HG03175 (cell line): Measurements from ENCODE around the gene SLC22A5.
A peak's percentile ranks its signal among the peaks of the same experiment; 100 is the strongest.
"Not testable (repeated sequence)": the region's sequence is repeated elsewhere in the genome, so short reads cannot be mapped to it uniquely, and the experiment has no call there.

ENCODE experiments used
- ATAC-seq: cut with Tn5 transposase; IDR thresholded peaks from one replicate; pipeline ENCODE4 v1.9.1; 2021; ENCODE audit warnings: mild to moderate bottlenecking, moderate library complexity; ENCODE audit not compliant: unreplicated experiment

SLC22A5 gene

DNA sequence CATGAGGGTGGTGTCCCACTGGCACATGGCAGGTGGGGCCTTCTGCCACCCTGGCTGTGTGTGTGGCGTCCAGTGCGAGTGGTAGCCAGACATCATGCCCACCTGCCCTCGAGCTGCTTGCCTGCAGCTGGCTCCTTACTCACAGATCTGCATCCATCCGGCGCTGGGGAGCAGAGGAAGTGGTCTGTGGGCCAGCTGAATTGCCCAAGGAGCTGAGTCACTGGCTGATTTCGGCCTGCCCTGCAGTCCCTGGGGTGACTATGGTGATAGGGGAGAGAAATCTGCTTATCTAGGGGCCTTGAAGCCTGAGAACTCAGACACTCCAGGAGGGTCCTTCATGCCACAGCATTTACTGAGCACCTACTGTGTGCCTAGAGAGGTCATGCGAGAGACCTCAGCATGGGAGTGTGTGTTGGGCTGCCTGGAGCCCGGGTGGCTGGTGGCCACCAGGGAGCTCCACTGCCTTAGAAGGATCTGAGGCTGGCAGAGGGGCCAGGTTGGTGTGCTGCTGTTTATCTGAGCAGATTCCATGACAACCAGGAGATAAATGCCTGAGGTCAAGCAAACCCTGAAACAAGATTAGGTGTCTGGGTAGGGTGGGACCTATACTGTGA is 57.1 kb downstream of the SLC22A5 start:
- peak; percentile 47 for ATAC-seq

DNA sequence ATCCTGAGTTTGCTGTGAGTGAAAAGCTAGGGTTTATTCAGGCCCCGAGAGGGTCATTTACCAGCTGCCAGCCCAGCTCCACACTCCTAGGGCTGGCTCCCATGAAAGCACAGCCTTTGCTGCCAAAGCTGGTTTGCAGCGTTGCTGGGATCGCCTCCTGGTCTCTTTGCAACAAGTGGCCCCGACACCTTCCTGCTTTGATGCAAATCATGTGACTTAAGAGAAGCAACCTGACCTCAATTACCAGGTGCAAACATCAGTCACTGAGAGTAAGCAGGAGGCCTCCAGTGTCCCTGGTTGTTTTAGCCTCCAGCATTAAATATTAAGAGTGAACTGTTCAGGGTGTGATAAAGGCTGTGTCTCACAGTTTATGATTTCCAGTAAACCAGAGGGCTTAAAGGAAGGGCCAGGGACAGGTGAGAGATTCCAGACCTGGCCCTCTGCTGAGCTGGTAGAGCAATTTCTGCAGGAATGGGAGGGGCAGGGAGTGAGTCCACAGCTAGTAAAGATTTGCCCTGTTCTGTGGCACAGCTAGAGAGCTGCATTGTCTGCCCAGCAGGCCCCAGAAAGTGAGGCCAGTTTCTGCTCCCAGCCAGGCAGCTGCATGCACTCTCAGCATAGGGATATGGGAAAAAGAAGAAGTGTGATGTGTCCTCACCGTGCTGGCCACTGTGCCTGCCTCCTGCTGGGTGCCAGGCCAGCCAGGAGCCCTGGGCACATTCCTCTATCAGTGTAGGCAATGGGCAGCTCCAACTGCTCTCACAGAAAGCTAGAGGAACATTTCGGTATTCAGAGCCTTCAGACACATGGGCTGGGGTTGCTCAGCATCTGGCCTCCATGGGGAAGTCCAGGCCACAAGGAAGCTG is 58.0 kb downstream of the SLC22A5 start:
- no peak for ATAC-seq

DNA sequence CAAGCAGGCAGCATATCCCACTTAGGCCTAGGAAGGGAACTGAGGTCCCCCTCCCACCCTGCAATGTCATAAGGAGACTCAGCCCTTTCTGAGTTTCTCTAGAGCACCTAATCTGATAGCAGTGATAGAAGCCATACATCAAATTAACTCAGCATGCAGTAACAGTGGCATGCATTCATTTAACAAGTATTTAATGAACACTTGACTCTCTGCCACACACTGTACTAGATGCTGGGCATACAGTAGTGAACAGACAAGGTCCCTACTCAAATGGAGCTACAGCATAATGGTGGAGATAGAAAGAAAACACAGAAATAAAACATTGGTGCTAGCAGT is 58.6 kb downstream of the SLC22A5 start:
- no peak for ATAC-seq

DNA sequence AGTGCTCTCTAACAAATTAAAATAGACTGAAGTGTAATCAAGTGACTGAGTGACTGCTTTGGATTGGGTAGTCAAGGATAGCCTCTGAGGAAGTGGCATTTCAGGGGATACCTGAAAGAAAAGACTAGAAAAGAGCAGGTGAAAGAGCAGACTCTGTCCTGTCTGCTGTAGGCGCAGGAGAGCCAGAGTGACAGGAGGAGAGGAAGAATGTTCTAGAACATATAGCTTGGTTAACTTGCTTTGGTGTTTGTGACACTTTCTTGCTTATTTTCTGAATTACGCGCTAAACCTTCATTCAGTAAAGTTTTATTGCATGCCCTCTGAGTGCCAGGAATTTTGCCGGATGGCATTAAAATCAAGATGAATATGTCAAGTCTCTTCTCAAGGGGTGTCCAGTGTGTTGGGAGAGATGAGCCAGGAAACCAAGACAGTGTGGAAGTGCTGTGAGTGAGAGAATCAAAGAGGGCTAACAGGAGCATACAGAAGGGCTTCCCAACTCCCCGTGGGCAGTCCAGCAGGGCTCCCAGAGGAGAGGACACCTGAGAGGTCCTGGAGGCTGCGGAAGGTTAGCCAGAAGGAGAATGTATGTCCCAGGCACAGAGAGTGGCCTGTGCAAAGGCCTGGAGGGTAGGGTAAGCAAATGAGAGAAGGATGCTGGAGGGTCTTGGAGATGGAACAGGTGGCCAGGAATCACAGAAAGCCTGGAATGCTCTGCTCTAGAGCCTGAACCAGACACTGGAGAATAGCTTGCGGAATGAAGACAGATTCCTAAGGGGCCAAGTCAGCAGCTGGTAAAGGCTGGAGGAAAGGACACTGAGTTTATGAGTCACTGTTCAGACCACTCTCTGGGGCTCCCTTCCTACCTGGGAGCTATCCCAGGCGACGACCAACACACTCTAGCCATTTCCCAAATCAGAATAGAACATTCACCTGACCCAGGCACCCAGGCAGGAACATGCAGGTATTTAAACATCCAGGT is 59.3 kb downstream of the SLC22A5 start:
- ATAC-seq: no peak

DNA sequence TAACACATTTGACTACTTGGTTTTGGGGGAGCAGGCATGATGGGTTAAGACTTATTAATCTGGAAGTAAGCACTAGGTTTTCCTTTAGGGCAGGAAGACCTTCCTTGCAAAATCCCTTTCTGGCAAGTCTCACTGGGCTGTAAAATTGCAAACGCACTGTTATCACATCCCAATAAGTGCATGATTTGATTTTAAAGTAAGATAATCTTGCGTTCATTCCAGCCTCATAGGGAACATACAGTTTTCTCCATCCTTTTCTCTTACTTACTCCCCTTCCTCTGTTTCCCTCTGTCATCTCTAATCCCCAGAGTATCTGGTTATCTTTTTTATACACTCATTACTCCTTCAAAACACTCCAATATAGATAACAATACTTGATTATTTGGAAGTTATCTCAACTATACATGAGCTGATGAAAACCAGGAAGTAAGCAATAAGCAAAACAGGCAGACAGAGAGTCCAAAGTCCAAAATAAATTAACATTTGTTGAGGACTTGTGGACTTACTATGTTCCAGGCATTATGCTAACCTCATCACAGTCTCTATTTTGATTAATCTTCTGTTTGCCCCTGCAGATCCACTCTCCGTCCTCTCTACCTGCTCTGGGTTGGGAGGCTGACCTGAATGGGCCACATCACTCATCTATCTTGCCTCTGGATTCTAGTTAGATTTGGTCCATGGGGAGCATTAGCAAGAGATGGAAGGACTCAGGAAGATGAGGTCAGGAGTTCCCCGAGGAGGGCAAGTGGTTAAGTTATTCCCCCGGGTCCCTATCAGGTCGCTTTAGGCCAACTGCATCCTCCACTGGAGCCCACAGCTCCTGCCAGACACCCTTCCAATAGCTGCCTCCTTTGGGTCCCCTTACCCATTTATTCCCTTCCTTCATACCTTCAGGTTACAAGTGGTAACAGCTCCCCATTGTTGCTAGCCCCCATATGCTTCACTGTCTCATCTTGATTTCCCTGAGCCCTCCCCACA is 60.2 kb downstream of the SLC22A5 start:
- no peak for ATAC-seq

DNA sequence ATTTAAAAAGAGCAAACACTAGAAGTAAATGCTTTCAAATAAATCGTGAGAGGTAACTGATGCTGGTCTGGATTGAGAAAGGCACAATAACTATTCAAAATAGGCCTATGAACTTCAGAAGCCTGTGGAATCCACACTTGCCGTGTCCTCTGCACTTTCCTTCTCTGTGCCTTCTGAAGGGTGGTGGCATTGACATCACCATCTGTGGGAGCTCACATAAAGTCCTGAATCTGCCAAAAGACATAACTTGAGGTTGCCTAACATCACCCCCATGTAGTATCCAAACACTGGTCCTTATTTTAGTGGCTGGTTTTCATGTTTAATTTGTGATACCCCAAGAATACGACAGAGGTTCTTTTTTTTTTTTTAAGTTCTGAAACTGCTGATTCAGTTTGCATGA is 61.2 kb downstream of the SLC22A5 start:
- no peak for ATAC-seq

DNA sequence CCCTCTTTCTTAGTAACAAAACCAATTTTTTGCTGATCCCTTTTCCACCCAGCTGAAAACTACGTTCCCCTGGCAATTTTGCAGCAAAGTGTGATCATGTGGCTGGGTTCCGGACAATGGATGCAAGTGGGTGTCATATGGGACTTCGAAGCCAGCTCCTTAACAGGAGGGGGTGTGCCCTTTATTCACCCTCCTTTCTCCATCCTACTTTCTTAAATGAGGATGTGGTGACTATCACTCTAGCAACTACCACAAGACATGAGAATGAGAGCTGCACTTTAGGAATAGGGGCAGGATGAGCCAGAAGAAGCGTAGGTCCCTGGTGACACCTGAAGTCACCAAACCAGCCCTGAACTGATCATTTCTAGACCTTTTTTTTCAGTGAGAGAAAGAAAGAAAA is 62.1 kb downstream of the SLC22A5 start:
- ATAC-seq: no peak

DNA sequence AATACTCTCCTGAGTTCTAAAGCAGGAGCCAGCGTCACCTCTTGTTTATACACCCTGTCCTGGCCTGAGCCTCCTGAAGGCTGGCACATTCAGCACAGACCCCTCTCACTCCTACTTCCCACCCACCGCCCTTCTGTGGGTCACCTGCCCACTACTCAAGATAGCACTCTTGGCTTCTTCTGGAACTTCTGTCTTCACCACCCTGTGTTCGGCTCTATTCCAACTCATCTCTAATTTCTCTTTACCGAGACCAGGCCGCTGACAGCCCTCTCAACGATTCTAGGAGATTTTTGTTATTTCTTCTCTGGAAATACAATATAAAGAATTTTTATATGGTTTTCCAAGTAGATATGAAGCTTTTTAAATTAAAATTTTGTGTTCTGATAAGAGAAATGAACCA is 63.6 kb downstream of the SLC22A5 start:
- ATAC-seq: no peak

DNA sequence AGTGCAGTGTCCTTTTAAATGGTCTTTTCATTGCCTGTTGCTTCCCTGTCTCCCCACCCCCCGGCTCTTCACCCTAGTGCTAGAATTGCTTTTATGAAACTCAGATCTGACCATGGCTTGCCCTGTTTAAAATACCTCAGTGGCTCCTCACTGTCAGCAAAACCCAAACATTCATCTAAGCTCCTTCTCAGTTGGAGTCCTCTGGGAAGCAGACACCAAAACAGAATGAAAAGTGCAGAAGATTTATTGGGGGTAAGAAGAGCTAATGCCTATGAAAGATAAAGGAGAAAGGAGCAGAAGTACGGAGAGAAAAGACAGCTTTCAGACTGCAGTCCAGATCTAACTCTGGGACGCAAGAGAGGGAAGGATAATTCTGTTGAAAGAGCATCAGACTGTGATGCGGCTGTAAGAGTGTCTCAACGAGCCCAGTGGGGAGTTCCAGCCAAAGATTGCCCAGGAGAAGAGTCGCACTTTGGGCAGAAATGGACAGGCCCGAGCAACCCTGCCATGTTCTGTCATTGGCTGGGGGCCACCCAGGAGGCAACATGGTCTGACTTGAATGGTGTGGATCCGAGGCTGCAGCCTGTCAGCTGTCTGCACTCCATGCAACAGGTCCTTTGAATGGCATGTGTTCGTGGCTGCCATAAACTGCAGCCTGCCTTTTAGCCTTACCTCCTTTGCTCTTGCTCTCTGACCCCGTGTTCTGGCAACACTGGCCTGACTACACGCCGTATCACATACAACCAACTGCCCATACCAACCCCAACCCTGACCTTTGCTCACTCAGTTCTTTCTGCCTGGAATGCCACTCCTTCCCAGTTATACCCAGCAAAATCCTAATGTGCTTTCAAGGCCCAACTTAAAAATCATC is 65.1 kb downstream of the SLC22A5 start:
- no peak for ATAC-seq

DNA sequence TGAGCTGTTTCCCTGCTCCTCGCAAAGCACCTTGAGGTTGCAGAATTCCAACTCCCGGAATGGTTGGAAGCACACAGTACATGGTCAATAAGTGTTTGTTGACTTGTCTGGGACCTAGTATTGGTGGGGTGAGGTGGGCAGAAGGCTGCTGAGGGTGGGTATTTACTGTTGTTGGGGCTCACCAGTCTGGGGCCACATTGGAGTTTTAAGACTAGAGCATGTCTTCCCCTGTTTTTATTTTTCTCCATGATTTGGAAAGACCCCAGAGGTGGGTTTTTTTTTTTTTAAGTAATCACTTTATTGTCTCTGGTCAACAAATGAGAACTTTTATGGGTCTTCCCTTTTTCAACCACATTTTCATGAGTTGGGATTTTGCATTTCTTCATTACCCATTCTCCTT is 65.9 kb downstream of the SLC22A5 start:
- no peak for ATAC-seq

DNA sequence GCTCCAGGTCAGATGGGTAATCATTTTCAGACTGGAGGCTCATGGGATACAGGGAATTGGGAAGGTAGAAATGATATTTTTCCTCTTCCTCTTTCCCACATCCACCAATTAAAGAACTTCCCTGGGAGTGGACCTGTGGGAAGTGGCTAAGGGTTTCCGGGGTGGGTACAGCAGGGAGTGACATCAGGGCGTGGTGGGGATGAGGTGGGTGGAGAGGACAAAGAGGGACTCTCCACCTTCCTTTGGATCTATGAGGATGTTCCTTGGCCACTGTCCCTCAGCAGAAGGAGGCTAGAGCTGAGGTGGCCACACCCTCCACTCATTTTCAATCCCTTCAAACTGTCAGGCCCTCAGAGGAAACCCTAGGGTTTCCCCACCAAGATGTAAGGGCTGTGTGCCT is 66.4 kb downstream of the SLC22A5 start:
- no peak for ATAC-seq

DNA sequence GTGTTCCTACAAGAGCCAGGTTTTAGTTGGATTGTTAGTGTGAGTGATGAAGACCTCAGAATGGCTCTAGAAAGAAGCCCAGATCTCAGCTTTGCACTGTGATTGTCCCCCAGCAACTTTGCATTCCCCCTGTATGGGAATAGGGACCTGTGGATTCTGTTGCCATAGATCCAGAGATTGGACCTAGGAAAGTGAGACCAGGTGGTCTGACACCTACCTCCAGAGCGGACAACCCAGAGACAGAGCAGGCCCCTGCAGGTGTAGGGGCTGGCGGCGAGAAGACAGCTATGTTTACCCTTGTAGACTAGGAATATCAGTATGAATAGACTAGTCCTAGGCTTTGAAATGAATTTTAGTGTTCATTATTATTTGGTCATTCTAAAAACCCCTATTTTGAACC is 67.4 kb downstream of the SLC22A5 start:
- no peak for ATAC-seq

DNA sequence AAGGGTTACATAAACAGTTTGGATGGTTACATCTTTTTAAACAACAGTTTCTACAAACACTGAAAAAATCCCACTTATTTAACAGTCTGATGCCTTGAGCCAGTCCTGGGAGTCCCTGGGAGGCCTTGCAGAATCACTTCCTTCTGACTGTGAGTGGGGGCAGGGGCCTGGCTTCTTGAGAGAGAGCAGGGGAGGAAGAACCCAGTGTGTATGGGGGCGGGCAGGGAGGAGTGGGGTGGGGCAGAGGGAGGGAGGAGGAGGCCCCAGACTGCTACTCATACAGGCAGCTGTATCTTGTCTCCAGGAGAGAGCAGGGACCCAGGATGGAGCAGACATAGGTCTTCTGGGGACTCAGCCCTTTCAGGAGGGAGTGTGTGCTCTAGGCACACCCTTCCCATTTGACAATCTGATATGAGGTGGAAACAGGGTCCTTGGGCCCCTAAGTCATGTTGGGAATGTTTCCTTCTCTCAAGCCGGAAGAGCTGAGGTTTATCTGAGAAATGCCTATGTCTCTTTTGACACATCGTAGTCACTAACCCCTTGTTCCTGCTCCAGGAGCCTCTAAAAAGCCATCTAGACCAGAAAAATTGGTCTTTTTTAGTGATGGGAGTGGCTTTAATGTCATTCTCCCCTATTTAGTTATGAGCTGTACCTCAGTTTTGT is 68.2 kb downstream of the SLC22A5 start:
- ATAC-seq: peak; percentile 87

DNA sequence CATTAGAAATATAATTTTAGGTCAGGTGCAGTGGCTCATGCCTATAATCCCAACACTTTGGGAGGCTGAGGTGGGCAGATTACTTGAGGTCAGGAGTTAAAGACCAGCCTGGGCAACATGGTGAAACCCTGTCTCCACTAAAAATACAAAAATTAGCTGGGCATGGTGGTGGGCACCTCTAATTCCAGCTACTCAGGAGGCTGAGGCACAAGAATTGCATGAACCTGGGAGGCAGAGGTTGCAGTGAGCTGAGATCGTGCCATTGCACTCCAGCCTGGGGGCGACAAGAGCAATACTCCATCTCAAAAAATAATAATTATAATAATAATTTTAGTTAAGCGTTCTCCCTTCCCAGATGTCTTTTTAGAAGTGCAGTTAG is 68.7 kb downstream of the SLC22A5 start:
- not testable (repeated sequence) for ATAC-seq

DNA sequence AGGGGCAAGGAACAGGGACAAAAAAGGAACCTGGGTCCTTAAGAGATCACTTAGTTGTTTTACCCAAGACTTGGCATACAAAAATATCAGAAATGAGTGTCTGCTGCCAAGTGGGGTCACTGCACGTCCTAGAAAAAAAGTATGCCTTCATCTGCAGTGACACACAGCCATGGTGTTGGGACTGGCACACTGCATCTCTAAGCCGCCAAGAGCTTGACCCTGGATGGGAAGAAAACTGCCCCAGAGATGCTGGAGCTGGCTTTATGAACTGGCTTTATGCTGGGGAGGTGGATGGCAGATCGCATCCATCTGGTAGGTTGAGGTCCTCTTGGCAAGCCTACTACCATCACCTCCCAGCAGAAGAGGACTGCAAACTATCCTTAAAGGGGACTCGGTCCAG is 69.4 kb downstream of the SLC22A5 start:
- no peak for ATAC-seq

DNA sequence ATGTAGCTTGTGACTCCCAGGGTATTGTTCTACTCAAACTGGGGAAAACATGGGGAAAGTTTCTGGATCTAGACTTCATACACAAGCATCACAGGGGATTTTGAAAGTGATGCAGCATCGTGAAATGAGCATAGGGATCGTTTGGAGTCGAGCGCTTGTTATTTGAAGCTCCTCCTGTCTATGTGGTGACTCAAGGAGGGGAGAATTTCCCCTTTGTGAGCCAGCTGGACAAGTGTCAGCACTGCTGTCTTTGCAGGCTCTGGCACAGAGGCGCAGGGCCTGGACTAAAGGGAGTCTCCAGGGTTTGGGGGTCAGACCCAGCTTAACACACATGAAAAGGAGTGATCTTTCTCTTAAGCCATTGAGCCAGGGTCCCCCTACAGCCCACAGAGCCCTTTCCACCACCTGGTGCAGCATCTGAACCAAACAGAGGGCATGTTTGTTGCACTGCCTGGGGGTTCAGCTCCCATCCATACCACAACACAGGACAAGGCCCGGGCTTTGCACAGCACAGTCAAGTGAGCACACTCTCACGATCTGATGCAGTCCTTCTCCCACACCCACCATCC is 70.1 kb downstream of the SLC22A5 start:
- no peak for ATAC-seq

DNA sequence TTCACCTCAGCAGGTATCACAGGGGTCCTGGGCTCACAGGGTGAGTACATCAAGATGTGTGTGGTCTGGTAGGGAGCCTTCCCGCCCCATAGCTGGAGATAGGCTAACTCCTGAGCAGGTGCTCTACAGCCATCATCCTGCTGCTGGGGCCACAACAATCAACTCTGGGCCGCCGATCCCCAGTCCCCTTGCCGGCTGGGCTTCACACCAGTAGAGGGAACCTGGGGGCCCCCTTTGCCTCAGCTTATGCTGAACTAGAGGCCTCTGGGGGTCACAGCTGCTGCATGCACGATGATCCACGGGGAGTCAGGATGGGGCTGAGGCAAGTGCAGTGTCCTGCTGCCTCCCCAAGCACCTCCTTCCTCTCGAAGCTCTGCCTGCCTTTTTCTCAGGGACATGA is 74.6 kb downstream of the SLC22A5 start:
- no peak for ATAC-seq
